Stimulated activated CD4-positive, alpha-beta T cell treated with anti-CD3 and anti-CD28 coated beads, TNF-alpha, amount 100 ng/mL, for 1 hour (primary cell): ENCODE data around the gene RACK1.
"Not testable (repeated sequence)": the region's sequence is repeated elsewhere in the genome, so short reads cannot be mapped to it uniquely, and the experiment has no call there.

Source experiments
- DNase-seq, 3 donors: peaks; one replicate each; pipeline ENCODE4 v3.0.0-alpha.2; 2020; ENCODE audit warnings: low read depth in 3 of 3, low spot score in 1 of 3

The RACK1 gene

DNA sequence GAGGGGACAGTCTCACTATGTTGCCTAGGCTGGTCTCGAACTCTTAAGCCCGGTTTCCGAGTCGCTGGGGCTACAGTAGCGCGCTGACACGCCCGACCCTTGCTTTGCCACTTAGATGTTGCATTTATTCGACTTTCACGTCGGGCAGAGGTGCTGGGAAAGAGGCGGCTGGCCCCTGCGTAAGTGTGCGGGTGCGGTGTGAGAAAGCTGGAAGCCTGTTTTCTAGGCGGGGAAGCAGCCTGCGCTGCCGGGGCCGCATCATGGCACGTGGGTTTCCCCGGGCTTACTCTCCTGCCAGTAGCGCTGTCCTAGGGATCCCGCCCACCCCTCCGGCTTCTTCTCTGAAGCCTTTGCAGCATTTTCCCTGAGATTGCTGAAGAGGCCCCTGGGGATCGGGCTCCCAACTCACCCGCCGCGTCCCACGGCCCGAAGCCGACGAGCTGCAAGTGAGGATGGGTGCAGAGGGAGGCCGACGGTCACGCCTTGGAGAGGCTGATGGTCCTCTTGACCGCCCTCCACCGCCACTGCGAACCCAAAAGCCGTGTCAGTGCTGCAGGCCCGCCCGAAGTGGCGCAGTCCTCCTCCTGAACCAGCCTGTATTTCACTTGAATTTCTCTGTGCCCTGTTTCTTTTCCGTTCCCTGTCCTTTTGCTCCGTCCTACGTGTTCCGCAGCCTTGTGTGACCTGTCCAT lies 26.4 kb downstream of the RACK1 start:
- peak in 2 of 3 donors; percentile 31 to 38 for DNase-seq

DNA sequence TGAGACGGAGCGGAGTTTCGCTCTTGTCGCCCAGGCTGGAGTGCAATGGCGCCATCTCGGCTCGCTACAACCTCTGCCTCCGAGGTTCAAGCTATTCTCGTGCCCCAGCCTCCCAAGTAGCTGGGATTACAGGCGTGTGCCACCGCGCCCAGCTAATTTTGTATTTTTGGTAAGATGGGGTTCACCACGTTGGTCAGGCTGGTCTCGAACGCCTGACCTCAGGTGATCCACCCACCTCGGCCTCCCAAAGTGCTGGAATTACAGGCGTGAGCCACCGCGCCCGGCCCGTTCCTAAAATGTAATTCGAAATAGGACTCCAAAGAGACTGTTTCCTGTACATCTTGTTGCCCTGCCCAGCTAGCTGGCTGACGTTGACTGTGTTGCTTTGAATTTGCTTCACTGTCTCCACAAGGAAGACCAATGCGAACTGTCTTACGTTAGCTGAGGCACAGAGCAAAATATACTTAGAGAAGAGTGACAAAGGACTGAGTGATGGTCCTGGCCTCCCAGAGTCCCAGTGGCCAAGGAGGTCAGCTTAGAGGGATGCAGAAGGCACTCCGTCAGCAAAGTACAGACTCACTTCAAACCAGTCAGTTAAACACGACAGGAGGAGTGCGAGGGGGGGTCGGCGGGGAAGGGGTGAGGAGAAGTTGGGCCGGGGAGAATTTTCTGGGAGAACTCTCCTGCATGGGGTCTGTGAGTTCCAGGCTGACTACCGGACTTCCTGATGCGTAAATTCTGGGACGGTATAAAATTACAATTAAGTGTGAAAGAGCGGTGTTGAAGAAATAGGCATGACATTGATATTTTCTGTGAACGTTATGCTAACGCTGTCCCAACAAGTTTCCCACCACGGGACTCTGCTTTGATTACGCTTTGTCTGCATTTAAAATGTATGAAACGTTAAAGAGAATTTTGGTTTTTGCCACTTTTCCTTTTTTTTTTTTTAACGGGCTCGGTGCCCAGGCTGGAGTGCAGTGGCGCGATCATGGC lies 27.4 kb downstream of the RACK1 start:
- no peak for DNase-seq

GRCh38 chr5:181214249-181214648 lies 29.5 kb downstream of the RACK1 start:
- not testable (repeated sequence) for DNase-seq

DNA sequence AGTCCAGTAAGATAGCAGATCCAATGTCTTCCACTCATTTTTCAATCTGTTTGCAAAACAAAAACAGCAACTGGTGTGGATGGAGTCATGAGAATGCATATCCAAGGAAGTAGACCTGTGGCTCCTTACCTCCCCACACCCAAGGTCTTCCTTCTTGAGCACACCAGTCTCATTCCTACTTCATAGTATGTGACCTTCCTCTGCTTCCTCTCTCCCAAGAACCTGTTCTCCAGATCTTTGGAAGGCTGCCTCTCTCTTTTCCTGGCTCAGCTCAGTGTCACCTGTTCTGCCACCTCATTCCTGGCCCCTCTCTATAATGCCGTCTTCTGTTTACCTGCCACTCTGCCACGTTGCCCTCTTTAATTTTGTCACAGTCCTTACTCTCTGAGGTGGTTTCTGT lies 30.8 kb downstream of the RACK1 start:
- no peak for DNase-seq

DNA sequence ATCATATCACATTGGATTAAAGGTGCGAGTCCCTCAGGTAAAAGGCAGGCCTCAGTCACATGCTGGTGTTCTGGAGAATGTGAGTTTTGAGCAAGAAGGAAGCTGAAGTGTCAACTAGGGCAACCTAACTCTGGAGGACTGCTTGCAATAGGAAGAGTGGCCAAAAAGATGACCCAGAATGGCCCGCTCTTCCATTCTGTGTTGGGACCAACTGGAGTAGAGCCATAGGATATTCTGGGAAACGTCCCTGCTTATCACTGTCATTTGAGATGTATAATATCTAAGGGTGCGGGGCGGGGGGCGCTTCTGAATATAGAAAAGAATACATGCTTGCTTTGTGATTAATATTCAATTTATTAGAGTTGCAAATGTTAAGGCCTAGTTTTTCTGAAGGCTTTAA lies 31.6 kb downstream of the RACK1 start:
- no peak for DNase-seq

GRCh38 chr5:181211208-181211607 lies 32.5 kb downstream of the RACK1 start:
- no peak for DNase-seq

GRCh38 chr5:181210698-181211097 lies 33.0 kb downstream of the RACK1 start:
- not testable (repeated sequence) for DNase-seq

DNA sequence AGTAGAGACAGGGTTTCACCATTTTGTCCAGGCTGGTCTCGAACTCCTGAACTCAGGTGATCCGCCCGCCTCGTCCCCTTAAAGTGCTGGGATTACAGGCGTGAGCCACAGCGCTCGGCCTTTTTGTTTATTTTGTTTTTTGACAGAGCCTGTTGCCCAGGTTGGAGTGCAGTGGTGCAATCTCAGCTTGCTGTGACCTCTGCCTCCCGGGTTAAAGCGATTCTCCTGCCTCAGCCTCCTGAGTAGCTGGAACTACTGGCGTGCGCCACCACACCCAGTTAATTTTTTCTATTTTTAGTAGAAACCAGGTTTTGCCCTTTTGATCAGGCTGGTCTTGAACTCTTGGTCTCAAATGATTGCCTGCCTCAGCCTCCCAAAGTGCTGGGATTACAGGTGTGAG lies 33.6 kb downstream of the RACK1 start:
- DNase-seq = not testable (repeated sequence)

DNA sequence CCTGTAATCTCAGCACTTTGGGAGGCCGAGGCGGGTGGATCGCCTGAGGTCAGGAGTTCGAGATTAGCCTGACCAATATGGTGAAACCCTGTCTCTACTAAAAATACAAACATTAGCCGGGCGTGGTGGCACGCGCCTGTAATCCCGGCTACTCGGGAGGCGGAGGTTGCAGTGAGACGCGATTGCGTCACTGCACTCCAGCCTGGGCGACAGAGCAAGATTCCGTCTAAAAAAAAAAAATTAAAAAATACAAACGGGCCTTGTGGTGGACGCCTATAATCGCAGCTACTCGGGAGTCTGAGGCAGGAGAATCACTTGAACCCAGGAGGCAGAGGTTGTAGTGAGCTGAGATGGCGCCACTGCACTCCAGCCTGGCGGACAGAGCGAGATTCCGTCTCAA lies 34.7 kb downstream of the RACK1 start:
- DNase-seq = not testable (repeated sequence)

- DNase-seq = no peak
Observed at GRCh38 chr5:181207960-181208253, 35.8 kb downstream of the RACK1 start.

DNA sequence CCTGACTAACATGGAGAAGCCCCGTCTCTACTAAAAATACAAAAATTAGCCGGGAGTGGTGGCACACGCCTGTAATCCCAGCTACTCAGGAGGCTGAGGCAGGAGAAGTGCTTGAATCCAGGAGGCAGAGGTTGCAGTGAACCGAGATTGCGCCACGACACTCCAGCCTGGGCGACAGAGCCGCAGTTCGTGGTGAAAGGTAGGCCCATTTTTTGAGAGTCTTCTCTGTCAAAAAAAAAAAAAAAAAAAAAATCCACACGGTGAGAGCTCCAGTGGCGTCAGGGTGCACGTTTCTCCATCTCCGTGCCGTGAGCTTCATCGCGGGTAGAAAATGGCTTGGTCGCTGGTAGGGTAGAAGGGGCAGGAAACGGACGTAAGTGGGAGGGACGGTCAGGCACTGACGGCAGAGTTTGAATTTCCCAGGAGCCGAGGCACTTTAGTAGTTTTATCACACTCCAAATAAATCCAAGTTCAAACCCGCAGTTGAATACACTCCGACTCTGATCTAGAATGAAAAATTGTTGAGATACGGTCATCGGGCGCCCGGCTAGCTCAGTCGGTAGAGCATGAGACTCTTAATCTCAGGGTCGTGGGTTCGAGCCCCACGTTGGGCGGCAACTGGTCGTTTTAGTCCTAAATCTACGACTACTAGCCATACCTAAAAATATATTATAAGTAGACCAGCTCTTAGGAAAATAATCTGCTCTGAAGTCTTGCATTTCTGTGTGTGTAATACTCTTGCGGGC lies 36.3 kb downstream of the RACK1 start:
- DNase-seq = peak in 2 of 3 donors; percentile 62 to 85

GRCh38 chr5:181205761-181206649 lies 37.7 kb downstream of the RACK1 start:
- DNase-seq = no peak

GRCh38 chr5:181204826-181205760 lies 38.6 kb downstream of the RACK1 start, which contains the start of gene TRIM7:
Gene TRIM7, minus strand, starts transcription at chr5:181205196. Its CDS starts 86 bp downstream, at chr5:181205110.
- DNase-seq = no peak

GRCh38 chr5:181204113-181204825 lies 39.4 kb downstream of the RACK1 start:
- DNase-seq = no peak

DNA sequence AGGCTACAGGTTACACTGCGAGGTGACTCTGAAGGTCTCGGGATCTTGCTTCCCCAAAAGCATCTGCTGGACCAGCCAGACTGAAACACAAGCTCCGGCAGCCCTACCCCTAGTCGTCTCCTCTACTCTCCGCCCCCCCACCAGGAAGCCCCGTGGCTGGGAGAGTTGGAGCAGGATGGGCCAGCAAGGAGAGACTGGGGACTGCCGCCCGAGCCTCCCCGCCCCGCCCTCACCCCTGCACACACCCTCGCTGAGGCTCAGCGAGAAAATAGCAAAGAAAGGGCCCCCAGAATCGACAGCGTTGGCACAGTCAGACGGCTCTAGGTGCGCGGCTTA lies 40.0 kb downstream of the RACK1 start:
- DNase-seq = no peak

DNA sequence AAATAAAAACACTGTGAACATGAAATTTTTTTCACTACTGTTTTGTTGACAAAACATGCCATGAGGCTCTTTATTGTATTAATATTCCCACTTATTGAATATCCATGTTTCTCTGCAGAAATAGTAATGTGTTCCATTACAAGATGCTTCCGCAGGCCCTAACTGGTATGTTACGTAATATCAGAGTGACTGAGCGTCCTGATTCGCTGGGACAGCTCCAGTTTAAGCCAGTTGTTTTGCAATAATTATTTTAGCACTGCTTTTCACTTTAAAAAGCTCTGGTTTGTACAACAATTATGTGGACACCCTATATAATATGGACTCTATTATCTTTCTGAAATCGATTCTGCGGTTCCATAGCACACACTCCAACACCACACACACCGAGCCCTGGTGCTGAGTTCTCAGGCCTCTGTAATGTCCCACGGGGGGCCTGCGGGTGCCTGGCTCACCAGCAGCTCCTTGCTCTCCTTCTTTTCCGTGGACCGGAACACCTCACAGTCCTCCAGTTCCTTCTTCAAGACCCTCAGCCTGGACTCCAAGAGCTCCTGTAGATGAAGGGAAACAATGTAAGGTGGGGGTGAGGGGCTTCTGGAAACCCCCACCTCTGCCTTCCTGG lies 40.5 kb downstream of the RACK1 start:
- no peak for DNase-seq

DNA sequence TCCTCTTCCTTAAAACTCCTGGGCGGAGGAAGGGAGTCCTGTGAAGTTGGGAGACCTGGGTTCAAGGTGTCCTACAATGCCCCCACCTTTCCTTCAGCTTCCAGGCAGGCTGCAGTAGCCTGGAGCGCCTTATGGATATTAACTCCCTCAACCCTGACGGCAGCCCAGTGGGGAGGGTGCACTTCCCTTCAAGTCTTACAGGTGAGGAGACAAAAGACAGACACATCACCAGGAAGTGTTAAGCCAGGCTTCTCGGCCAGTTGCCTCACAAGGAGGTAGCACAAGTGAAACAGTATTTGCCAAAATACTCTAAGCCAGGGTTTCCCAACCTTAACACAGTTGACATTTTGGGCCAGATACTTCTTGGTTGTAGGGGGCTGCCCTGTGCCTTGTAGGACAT lies 42.9 kb downstream of the RACK1 start:
- DNase-seq = no peak

GRCh38 chr5:181199881-181200638 lies 43.6 kb downstream of the RACK1 start:
- DNase-seq = no peak
